Activated CD8-positive, alpha-beta memory T cell treated with anti-CD3 and anti-CD28 coated beads, Interleukin-2, amount 50 U/mL, for 4 hours (primary cell): Measurements from ENCODE around the gene OR1J2.

Experiments used
- DNase-seq: peaks from one replicate; pipeline ENCODE4 v3.0.0-alpha.2; 2020

OR1J2 gene

DNA sequence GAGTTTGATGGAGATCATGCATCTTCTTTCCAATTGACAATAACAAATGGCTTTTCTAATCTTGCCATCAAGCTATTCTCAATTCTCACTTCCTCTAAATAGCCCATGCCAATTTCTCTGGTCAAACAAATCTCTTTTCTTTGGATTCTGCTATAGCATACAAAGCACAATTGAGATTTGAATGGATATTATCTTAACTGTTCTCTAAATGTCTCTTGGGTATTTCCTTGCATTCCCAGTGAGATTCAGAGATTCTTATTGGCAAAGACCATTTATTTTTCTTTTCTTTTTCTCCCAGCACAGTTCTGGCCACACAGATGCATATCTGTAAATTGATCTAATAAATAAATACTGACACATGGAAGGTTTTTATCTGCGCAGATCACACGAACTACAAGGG lies 42.2 kb downstream of the OR1J2 start, which contains the start of gene OR1N2:
Gene OR1N2, plus strand, starts transcription at position 301 of the 400 bp plus-strand sequence. CDS start 100 bp downstream, outside the sequence.
- DNase-seq, result no peak
